ENCODE data around the gene ING4. TPM values are rescaled to one million over a fixed set of nuclear protein-coding genes. Genes with fewer than 3 reads are reported as not detected.

ING4 gene
- polyA plus RNA-seq, 1 donor from 2014 or later: 76.6 TPM

DNA sequence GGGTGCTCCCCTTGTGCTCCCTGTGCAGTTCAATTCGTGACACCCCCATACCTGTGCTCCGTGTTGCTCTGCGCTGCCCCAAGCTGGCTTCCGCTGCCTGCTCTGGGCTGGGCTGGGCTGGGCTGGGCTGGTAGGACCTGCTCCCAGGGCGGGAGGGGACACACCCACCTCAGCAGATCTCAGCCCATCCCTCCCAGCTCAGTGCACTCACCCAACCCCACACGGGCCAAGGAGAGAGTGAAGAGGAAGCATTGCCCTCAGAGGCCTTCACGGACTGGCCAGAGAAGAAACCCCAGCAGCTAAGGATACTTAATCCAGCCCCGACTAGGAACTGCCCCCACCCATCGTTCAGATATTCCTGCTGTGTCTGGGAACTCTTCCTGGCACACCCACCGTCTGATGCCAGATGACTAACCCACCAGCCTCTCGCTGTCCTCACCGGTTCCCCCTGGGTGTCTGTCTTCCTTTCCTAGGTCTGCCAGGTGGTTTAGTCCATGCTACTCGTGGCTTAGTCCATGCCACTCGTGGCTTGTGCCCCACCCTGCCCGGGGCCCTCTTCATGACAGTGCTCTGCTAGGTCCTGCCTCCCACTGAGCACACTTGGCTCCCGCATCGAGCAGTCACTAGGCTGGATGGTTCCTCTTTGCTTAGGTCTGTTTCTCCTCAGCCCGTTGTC, 26.9 kb downstream of the ING4 start, which contains the start of gene LPAR5:
LPAR5 (minus strand) TSS at position 104 of the 676 bp plus-strand sequence. CDS start 14,711 bp downstream, outside the sequence.
- H3K9me3 Mint-ChIP-seq: no peaks in the 10 kb centered on the region
- H3K4me1 Mint-ChIP-seq: peaks cover 45 to 53% (median 47%) of the 10 kb centered on the region in 3 donors
- peak within 1 kb of the TSS; percentile 79 to 96 (median 94) for H3K27ac Mint-ChIP-seq
- H3K27me3 Mint-ChIP-seq: peaks cover 2% of the 10 kb centered on the region
- peak within 1 kb of the TSS; percentile 89 to 98 (median 96) for H3K4me3 Mint-ChIP-seq
- H3K36me3 Mint-ChIP-seq: no peaks in the 10 kb centered on the region

DNA sequence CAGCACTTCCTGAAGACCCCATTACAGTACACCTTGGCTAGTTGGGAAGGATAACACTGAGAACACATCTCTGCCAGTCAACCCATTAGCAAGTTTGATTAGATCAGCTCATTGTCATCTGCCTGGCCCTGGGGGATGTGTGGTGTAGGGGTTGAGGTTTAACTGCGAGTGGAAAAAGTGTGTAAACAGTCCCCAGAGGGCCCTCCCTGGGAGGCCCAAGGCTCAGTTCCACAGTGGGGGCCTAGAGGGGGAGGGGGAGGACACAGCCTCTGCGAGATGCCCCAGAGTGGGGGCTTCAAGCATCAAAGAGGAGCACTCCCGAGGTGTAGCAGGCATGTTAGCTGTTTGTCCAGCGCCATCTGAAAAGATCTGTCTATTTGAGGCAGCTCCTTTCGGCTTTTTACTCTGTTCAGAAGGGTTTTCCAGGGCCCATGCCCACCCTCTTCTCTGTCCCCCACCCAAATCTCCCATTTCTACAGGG, 27.5 kb downstream of the ING4 start:
- Mint-ChIP-seq H3K36me3 (no peaks in the 10 kb centered on the region), H3K27me3 (peaks cover 2% of the 10 kb centered on the region), H3K9me3 (no peaks in the 10 kb centered on the region), H3K27ac (peak overlapping the region; percentile 79 to 96 (median 94)), H3K4me1 (peaks cover 43 to 57% (median 51%) of the 10 kb centered on the region in 3 donors), H3K4me3 (peak overlapping the region; percentile 89 to 98 (median 96))

DNA sequence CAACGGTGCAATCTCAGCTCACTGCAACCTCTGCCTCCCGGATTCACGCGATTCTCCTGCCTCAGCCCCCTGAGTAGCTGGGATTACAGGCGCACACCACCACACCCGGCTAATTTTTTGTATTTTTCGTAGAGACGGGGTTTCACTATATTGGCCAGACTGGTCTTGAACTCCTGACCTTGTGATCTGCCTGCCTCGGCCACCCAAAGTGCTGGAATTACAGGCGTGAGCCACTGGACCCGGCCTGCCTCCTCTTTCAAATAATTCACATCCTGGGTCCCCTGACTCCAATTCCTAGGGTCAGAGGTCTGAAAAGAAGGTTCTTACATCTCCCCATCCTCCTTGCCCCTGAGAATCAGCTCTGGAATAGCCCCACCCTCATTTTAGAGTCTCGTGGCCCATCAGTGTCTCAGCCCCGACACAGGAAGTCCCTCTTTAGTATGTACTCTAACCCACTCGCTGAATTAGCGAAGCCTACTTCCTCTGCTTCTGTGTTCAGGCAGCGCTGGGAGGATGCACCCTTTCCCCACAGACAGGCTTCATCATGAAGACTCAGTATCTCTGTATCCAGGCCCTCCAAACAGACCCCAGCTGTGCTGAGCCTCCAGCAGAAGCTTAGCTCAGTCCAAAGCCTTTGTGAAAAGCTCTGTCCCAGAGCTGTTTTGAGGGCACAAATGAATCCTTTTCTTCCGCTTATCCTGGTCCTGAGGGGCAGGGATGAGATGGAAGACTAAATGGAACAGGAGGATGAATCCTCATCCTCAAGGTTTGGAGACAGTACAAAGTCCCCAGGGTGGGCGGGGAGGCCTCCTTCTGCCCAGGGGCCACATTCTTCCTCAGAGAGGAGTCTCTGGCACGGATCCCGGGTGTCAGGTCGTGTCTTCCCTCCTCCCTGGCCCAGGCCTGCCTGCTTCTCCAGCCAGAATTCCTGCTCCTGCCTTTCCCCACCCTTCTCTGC, 30.6 kb downstream of the ING4 start:
- Mint-ChIP-seq H3K27ac (peak overlapping the region; percentile 87 to 99 (median 93)), H3K4me1 (peaks cover 40 to 50% (median 47%) of the 10 kb centered on the region in 3 donors), H3K9me3 (no peaks in the 10 kb centered on the region), H3K36me3 (peaks cover 2% of the 10 kb centered on the region), H3K27me3 (peaks cover 2% of the 10 kb centered on the region), H3K4me3 (peak overlapping the region; percentile 87 to 96 (median 93))

DNA sequence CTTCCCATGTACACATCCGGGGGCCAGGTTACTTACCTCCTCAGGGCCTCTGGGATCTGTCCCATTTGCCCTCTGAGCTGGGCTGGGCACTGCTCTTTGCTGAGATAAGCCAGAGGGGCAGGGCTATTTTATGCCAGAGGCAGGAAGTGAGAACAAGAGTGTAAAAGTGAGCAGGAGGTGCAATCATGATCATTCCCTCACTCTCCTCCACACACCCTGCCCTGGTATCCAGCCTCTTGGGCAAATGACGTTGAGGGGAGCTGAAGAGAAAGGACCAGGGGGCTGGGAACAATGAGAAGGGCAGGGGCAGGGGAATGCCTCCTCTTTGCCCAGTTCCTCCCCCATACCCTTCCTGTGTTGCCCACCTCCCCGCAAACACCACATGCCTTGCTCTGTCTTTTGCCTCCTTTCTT, 31.4 kb downstream of the ING4 start:
- Mint-ChIP-seq H3K27me3 (peaks cover 2% of the 10 kb centered on the region), H3K4me3 (peak overlapping the region; percentile 87 to 96 (median 93)), H3K9me3 (no peaks in the 10 kb centered on the region), H3K4me1 (peaks cover 42 to 50% (median 50%) of the 10 kb centered on the region in 3 donors), H3K27ac (peak overlapping the region; percentile 87 to 99 (median 93)), H3K36me3 (peaks cover 3% of the 10 kb centered on the region)

DNA sequence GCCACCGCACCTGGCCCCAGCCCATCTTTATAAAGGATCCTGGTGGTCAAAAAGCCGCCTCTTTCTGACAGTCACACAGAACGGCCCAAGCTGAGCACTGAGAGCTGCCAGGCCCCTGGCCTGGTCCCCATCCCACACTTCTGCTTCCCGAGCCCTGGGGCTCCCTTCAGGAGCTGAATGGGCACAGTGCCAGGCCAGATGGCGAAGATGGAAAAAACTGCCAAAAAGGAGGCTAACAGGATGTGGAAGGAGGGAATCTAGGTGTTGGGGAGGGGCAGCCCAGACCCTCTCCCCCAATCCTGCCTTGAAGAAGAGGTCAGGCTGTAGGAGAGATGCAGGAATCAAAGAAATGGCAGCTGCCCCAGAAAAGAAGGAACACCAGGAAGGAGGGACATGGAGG, 32.2 kb downstream of the ING4 start:
- H3K36me3 Mint-ChIP-seq: peaks cover 8% of the 10 kb centered on the region
- H3K4me1 Mint-ChIP-seq: peaks cover 37 to 46% (median 46%) of the 10 kb centered on the region in 3 donors

DNA sequence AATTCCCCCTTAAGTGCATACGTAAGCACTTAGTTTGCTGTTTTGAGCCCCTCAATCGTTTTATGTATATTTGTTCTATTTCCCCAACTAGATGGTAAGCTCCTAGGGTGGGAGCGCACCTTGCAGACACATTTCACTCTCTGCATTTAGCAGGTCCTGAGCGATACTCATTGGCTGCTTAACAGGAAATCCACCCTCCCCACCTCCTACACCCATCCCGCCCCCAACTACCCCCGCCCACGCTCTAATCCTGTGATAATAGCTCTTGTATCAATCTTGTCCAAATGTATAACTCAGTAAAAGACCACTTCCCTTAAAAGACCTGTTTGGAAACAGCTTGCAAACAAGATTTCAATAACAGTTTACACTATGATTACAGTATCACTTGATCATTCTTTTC, 35.3 kb downstream of the ING4 start:
- H3K27ac Mint-ChIP-seq: peak overlapping the region; percentile 72 to 93 (median 72)
- no peaks in the 10 kb centered on the region for H3K27me3 Mint-ChIP-seq
- peaks cover 26 to 41% (median 36%) of the 10 kb centered on the region in 3 donors for H3K4me1 Mint-ChIP-seq
- no peaks in the 10 kb centered on the region for H3K9me3 Mint-ChIP-seq
- H3K36me3 Mint-ChIP-seq: peaks cover 10% of the 10 kb centered on the region
- peak overlapping the region; percentile 7 to 94 (median 87) for H3K4me3 Mint-ChIP-seq

More for the DNA sequence above, 32.2 kb downstream of the ING4 start:
- Mint-ChIP-seq H3K27me3 (peaks cover 2% of the 10 kb centered on the region), H3K27ac (peak overlapping the region; percentile 87 to 99 (median 93)), H3K9me3 (no peaks in the 10 kb centered on the region), H3K4me3 (peak overlapping the region; percentile 87 to 96 (median 93))

DNA sequence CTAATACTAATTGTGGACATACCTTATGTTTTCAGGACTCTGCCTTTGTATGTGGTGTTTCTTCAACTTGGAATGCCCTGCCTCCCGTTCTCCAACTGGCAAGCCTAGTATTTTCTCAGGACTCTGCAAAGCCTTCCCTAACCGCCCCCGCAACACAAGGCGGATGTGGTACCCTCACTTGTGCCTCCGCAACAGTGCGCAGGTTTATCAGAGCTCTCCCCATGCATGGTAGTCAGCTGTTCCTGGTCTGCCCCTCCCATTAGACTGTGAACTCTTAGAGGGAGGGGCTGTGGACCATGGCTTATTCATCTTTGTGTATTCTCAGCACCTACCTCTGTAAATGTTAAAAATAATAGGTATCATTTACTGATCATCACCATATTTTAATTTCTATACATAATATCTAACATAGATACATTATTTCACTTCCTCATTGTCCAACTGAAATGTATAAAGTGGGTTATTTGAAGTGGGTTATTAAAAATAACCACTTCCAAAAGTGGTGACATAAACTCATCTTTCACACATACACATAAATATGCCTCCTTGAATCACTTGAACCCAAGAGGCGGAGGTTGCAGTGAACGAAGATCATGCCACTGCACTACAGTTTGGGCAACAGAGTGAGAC, 36.1 kb downstream of the ING4 start:
- H3K36me3 Mint-ChIP-seq: peaks cover 10% of the 10 kb centered on the region
- no peaks in the 10 kb centered on the region for H3K27me3 Mint-ChIP-seq
- peaks cover 19 to 34% (median 33%) of the 10 kb centered on the region in 3 donors for H3K4me1 Mint-ChIP-seq
- peak overlapping the region; percentile 72 to 93 (median 72) for H3K27ac Mint-ChIP-seq
- peak overlapping the region; percentile 4 to 92 (median 48) for H3K4me3 Mint-ChIP-seq
- H3K9me3 Mint-ChIP-seq: no peaks in the 10 kb centered on the region

DNA sequence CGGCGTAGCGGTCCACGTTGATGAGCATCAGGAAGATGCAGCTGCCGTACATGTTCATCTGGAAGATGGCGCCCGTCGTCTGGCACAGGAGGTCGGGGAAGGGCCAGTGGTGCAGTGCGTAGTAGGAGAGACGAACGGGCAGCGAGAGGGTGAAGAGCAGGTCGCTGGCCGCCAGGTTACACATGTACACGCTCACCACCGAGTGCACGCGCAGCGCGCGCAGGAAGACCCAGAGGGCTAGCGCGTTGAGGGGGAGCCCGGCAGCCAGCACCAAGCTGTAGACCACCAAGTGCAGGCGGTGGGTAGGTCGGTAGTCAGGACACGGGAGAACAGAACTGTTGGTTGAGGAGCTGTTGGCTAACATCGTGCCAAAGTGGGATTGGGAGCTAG, 42.0 kb downstream of the ING4 start:
- Mint-ChIP-seq H3K4me1 (peaks cover 7 to 19% (median 9%) of the 10 kb centered on the region in 3 donors), H3K27ac (peak overlapping the region in 2 of 3 donors; percentile 84 to 91)

DNA sequence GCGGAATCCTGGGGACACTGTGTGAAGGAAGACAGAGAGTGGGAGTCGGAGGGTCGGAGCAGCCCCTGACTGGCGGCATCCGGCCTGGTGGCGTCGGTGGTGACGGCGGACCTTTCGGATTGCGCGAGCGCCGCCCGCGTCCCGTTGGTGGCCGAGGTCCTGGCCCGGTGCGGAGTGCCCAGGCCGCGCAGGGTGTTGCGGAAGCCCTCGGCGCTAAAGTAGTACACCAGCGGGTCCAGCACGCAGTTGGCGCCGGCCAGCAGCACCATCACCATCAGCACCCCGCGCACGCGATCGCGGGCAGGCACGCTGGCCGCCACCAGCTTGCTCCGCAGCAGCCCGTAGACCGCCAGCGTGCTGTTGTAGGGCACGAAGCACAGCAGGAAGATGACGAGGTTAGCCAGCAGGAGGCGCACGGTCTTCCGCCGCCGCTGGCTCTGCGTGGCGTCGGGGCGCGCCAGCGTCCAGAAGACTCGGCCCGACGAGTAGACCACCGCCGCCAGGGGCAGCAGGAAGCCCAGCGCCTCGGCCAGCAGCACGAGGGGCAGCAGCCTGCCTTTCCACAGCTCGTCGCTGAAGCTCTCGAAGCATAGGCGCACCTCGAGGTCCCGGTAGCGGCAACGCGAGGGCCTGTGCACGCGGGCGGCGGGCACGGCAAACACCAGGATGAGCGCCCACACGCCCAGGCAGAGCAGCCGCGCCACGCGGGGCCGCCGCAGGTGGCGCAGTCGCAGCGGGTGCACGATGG, 42.6 kb downstream of the ING4 start:
- peak overlapping the region in 3 of 4 donors; percentile 34 to 52 (median 39) for H3K4me3 Mint-ChIP-seq
- no peaks in the 10 kb centered on the region for H3K9me3 Mint-ChIP-seq
- peaks cover 7 to 19% (median 9%) of the 10 kb centered on the region in 3 donors for H3K4me1 Mint-ChIP-seq
- H3K36me3 Mint-ChIP-seq: peaks cover 6% of the 10 kb centered on the region
- peak overlapping the region in 1 of 3 donors; percentile 80 for H3K27ac Mint-ChIP-seq
- no peaks in the 10 kb centered on the region for H3K27me3 Mint-ChIP-seq

More for the DNA sequence above, 42.0 kb downstream of the ING4 start:
- Mint-ChIP-seq H3K4me3 (peak overlapping the region in 2 of 4 donors; percentile 19 to 34), H3K36me3 (peaks cover 6% of the 10 kb centered on the region), H3K27me3 (no peaks in the 10 kb centered on the region), H3K9me3 (no peaks in the 10 kb centered on the region)

DNA sequence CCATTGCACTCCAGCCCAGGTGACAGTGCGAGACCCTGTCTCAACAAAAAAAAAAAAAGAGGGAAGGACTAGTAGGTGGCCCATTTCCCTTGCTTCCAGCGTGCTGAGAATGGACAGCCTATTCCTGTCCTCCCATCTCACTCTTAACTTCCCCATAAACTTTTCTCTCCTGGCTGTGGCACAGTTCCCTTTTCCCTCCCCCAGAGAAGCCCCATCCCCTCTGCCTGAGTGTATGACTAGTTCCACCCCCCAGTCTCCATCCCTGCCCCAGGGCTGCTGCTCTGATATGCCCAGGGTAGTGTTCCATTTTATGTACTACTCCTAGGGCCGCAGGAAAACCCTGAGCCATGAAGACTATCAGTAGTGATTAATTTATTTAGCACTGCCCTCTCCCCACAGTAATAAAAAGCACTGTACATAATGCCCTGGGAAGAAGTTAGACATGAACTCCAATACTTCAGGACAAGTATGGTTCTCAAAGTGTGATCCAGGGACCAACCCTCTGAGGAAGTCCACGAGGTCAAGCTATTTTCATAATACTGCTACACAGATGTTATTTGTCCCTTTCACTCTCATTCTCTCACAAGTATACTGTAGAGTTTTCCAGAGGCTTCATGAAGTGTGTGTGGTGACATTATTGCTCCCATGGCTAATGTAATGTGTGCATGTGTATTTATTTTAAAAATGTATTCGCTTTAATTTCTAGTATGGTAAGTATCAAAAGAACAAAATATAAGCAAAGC, 44.3 kb downstream of the ING4 start:
- Mint-ChIP-seq H3K27me3 (no peaks in the 10 kb centered on the region), H3K4me3 (peak overlapping the region in 2 of 4 donors; percentile 13 to 45), H3K9me3 (no peaks in the 10 kb centered on the region), H3K27ac (peak overlapping the region; percentile 41 to 89 (median 75)), H3K36me3 (peaks cover 4% of the 10 kb centered on the region), H3K4me1 (peaks cover 9 to 15% (median 14%) of the 10 kb centered on the region in 3 donors)

DNA sequence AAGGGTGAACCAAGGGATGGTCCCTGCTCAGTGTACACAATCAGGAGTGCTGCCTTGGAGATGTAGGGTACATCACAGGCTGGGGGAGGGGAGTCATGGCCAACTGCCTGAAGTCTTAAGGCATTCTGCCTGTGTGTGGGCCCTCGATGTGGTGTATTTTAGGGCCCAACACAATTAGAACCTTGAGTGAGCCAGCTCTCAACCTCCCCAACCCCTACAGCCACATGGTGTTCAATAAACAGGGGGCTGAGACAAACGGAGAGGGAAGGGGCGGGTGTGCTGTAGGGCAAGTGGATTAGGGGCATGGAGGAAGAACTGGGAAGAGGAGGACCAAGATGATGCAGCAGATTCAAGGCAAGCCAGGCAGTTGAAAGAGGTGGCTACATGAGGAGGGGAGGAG, 47.1 kb downstream of the ING4 start:
- no peak overlapping the region for H3K4me3 Mint-ChIP-seq
- no peaks in the 10 kb centered on the region for H3K27me3 Mint-ChIP-seq
- H3K27ac Mint-ChIP-seq: peak overlapping the region; percentile 1 to 46 (median 3)
- H3K4me1 Mint-ChIP-seq: peaks cover 23 to 33% (median 32%) of the 10 kb centered on the region in 3 donors
- H3K9me3 Mint-ChIP-seq: no peaks in the 10 kb centered on the region
- peaks cover 2% of the 10 kb centered on the region for H3K36me3 Mint-ChIP-seq

DNA sequence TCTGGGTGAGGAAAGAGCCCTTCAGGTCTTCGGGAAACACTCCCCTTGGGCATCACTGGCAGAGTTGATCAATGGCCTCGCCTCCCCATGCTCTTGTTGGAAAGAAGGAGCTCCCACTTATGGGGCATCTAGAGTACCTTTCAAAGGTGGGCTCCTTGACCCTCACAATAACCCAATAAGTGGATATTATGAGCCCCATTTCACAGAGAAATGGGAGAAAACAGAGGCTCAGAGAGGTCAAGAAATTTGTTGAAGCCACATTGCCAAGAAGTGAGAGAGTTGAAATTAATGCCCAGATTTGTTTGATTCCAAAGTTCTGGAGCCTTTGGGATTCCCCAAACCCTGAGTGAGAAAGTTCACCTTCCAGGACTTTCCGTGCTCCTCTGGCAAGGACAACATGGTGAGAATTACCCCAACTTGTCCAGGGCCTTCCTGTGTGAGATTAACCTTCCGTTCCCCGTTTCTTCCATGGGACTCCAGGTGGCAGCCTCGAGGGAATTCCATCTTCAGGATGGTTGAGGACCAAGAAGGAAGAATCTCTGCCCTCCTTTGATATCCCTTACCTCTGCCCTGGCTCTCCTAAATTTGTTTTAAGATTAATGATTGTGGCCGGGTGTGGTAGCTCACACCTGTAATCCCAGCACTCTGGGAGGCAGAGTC, 48.3 kb downstream of the ING4 start:
- Mint-ChIP-seq H3K4me3 (peak overlapping the region in 2 of 4 donors; percentile 50 to 60), H3K36me3 (no peaks in the 10 kb centered on the region), H3K4me1 (peaks cover 23 to 35% (median 34%) of the 10 kb centered on the region in 3 donors), H3K27ac (peak overlapping the region; percentile 86 to 95 (median 87)), H3K27me3 (no peaks in the 10 kb centered on the region), H3K9me3 (no peaks in the 10 kb centered on the region)
